Neural progenitor cell (in vitro differentiated cells): Measurements from ENCODE around the gene SLC16A14. TPM values are rescaled to one million over a fixed set of nuclear protein-coding genes. Genes with fewer than 3 reads are reported as not detected.

Experiments used
- DNase-seq: peaks from one replicate; pipeline ENCODE4 v3.0.0-alpha.2; 2016; ENCODE audit warnings: low spot score
- H2AFZ ChIP-seq: fragments of 200-600 bp; sonication (generic); replicated peaks from 2 replicates; pipeline ENCODE4 v1.6.1; 2016; ENCODE audit warnings: antibody characterized with exemption
- H3F3A ChIP-seq: fragments of 200-600 bp; sonication (generic); 2 replicates; pipeline ENCODE4 v1.6.1; 2016; ENCODE audit warnings: antibody characterized with exemption, low read depth
- H3K27ac ChIP-seq: fragments of 200-600 bp; sonication (generic); 2 replicates; pipeline ENCODE4 v1.5.1; 2016; ENCODE audit warnings: mild to moderate bottlenecking
- H3K27me3 ChIP-seq: fragments of 200-600 bp; sonication (generic); 2 replicates; pipeline ENCODE4 v1.6.1; 2016; ENCODE audit warnings: mild to moderate bottlenecking, moderate library complexity
- H3K36me3 ChIP-seq: fragments of 200-600 bp; sonication (generic); 2 replicates; pipeline ENCODE4 v1.5.1; 2016
- H3K4me1 ChIP-seq: fragments of 200-600 bp; sonication (generic); 2 replicates; pipeline ENCODE4 v1.6.1; 2016; ENCODE audit warnings: mixed run types
- H3K4me2 ChIP-seq: fragments of 200-600 bp; sonication (generic); 2 replicates; pipeline ENCODE4 v1.6.1; 2016
- H3K4me3 ChIP-seq: fragments of 200-600 bp; sonication (generic); 2 replicates; pipeline ENCODE4 v1.5.1; 2016
- H3K79me2 ChIP-seq: fragments of 200-600 bp; sonication (generic); 2 replicates; pipeline ENCODE4 v1.6.1; 2016; ENCODE audit warnings: low read depth
- H3K9ac ChIP-seq: fragments of 200-600 bp; sonication (generic); 2 replicates; pipeline ENCODE4 v1.6.1; 2016
- H3K9me3 ChIP-seq: fragments of 200-600 bp; sonication (generic); 2 replicates; pipeline ENCODE4 v1.5.1; 2016; ENCODE audit warnings: low read depth
- H4K20me1 ChIP-seq: fragments of 200-600 bp; sonication (generic); 2 replicates; pipeline ENCODE4 v1.6.1; 2016; ENCODE audit warnings: low read depth
- H3K27ac Mint-ChIP-seq: 3 replicates; pipeline ENCODE4 v1.8.0; 2021; ENCODE audit warnings: mixed read lengths
- H3K27me3 Mint-ChIP-seq: 2 replicates; pipeline ENCODE4 v1.8.0; 2022; ENCODE audit warnings: low read depth, mild to moderate bottlenecking, inconsistent platforms, moderate library complexity, mixed read lengths; ENCODE audit not compliant: insufficient read depth
- H3K36me3 Mint-ChIP-seq: 3 replicates; pipeline ENCODE4 v1.8.0; 2021; ENCODE audit warnings: mixed read lengths
- H3K4me1 Mint-ChIP-seq: 3 replicates; pipeline ENCODE4 v1.8.0; 2021; ENCODE audit warnings: mixed read lengths
- H3K4me3 Mint-ChIP-seq: 3 replicates; pipeline ENCODE4 v1.8.0; 2021; ENCODE audit warnings: mild to moderate bottlenecking, moderate library complexity, mixed read lengths
- H3K9me3 Mint-ChIP-seq: 3 replicates; pipeline ENCODE4 v1.8.0; 2020; ENCODE audit warnings: mixed read lengths
- EZH2 ChIP-seq: fragments of 200-600 bp; sonication (generic); IDR thresholded peaks from 2 replicates; pipeline ENCODE4 v1.6.1; 2017; ENCODE audit warnings: antibody characterized with exemption, mild to moderate bottlenecking, moderate library complexity
- EZH2phosphoT487 ChIP-seq: fragments of 200-600 bp; sonication (generic); IDR thresholded peaks from 2 replicates; pipeline ENCODE4 v1.6.1; 2017; ENCODE audit warnings: antibody characterized with exemption
- total RNA-seq: library from RNA; depleted of rRNA; stranded (reverse); fragments of >200 nt; gene quantifications from 2 replicates; pipeline ENCODE4 v1.2.3, GENCODE V29; 2015; ENCODE audit warnings: low replicate concordance
- TF ChIP-seq, protein P1 (sequence below): fragments of 200-600 bp; sonication (generic); IDR thresholded peaks from 2 replicates; pipeline ENCODE4 v1.5.1; 2017; ENCODE audit warnings: antibody characterized with exemption, mild to moderate bottlenecking

Gene SLC16A14
- total RNA-seq, 1 donor from 2014 or later: 12.4 TPM

DNA sequence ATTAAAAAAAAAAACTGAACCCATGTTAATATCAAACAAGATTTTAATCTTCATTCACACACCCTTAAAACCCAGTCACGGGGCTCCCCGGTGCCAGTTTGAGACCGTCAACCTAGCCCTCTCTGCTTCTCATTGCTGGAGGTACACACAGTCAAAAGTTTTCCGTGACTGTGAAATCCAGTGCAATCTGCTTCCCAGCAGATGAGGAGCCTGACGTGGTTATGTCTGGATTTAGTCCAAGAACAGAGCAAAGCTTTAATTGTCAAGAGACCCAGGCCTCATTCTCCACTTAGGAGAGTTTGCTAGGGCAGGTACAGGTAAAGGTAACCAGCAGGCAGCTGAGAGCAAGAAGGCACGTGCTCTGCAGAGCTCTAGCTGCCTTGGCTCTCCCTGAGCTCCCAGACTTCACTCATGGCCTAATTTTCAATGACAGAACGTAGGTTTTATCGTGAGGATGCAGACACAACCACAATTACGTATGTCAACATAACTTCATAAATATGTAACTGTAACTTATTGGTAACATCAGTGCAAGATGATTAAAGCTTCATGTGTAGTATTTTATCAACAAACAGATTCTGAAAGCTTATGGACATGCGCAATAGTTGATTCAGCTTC lies 56.3 kb downstream of the SLC16A14 start:
- peaks cover 8% of the 10 kb centered on the region for H3K4me1 Mint-ChIP-seq
- DNase-seq: no peak
- no peaks in the 10 kb centered on the region for H3K9me3 Mint-ChIP-seq

DNA sequence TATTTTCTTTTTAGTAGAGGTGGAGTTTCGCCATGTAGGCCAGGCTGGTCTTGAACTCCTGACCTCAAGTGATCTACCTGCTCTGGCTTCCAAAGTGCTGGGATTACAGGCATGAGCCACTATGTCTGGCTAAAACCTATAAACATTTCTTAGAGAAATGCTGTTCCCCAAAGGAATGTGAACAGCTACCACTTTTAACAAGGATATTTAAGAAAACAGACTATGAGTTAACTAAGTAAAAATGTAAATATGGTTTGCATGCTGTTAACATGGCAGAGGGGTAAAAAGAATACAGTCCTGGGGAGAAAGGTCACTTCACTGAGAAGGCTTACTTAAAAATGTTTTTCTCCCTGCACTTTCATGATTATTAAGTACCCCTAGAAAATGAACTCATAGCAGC lies 57.1 kb downstream of the SLC16A14 start:
- Histone ChIP-seq H4K20me1 (no peaks in the 10 kb centered on the region), H3K4me2 (no peak overlapping the region), H2AFZ (no peak overlapping the region), H3F3A (no peaks in the 10 kb centered on the region), H3K9me3 (no peaks in the 10 kb centered on the region), H3K36me3 (no peaks in the 10 kb centered on the region), H3K79me2 (no peaks in the 10 kb centered on the region), H3K4me3 (no peak overlapping the region), H3K27me3 (no peaks in the 10 kb centered on the region), H3K9ac (no peak overlapping the region), H3K4me1 (no peaks in the 10 kb centered on the region), H3K27ac (no peak overlapping the region)
- no peak for DNase-seq
- Mint-ChIP-seq H3K9me3 (no peaks in the 10 kb centered on the region), H3K27ac (no peak overlapping the region), H3K4me3 (no peak overlapping the region), H3K36me3 (peaks cover 4% of the 10 kb centered on the region), H3K27me3 (peaks cover 2% of the 10 kb centered on the region), H3K4me1 (peaks cover 8% of the 10 kb centered on the region)
- TF ChIP-seq EZH2: no peak
- no peak for TF ChIP-seq EZH2phosphoT487
- TF ChIP-seq, protein P1, sequence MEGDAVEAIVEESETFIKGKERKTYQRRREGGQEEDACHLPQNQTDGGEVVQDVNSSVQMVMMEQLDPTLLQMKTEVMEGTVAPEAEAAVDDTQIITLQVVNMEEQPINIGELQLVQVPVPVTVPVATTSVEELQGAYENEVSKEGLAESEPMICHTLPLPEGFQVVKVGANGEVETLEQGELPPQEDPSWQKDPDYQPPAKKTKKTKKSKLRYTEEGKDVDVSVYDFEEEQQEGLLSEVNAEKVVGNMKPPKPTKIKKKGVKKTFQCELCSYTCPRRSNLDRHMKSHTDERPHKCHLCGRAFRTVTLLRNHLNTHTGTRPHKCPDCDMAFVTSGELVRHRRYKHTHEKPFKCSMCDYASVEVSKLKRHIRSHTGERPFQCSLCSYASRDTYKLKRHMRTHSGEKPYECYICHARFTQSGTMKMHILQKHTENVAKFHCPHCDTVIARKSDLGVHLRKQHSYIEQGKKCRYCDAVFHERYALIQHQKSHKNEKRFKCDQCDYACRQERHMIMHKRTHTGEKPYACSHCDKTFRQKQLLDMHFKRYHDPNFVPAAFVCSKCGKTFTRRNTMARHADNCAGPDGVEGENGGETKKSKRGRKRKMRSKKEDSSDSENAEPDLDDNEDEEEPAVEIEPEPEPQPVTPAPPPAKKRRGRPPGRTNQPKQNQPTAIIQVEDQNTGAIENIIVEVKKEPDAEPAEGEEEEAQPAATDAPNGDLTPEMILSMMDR: no peak

More for the DNA sequence above, 56.3 kb downstream of the SLC16A14 start:
- no peaks in the 10 kb centered on the region for H4K20me1 ChIP-seq
- no peaks in the 10 kb centered on the region for H3K27me3 ChIP-seq
- H3F3A ChIP-seq: no peaks in the 10 kb centered on the region
- H2AFZ ChIP-seq: no peak overlapping the region
- no peak overlapping the region for H3K9ac ChIP-seq
- no peak overlapping the region for H3K27ac ChIP-seq
- Mint-ChIP-seq H3K27me3 (peaks cover 2% of the 10 kb centered on the region), H3K27ac (no peak overlapping the region), H3K4me3 (no peak overlapping the region), H3K36me3 (peaks cover 4% of the 10 kb centered on the region)
- TF ChIP-seq EZH2 (no peak), EZH2phosphoT487 (no peak)
- TF ChIP-seq, protein P1: no peak
- H3K4me1 ChIP-seq: no peaks in the 10 kb centered on the region
- no peaks in the 10 kb centered on the region for H3K9me3 ChIP-seq
- no peaks in the 10 kb centered on the region for H3K36me3 ChIP-seq
- H3K4me3 ChIP-seq: no peak overlapping the region
- no peak overlapping the region for H3K4me2 ChIP-seq
- H3K79me2 ChIP-seq: no peaks in the 10 kb centered on the region

DNA sequence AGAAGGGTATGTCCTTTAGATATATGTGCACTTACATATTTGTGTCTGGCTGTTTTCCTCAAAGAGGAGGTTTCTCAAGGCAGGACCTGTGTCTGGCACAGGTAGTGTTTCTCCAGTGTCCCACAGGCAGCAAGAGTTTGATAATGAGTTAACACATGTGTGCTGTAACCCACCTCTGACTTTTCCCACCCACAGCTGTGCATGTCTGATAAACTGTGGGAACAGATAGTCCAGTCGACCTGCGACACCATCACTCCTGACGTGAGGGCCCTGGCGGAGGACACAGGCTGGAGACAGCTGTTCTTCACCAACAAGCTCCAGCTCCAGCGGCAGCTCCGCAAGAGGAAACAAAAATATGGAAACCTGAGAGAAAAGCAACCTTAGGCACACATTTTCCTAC lies 58.2 kb downstream of the SLC16A14 start:
- Histone ChIP-seq H3K4me3 (no peak overlapping the region), H3K9me3 (no peaks in the 10 kb centered on the region), H2AFZ (no peak overlapping the region), H3K36me3 (no peaks in the 10 kb centered on the region), H3K4me1 (no peaks in the 10 kb centered on the region), H3K4me2 (no peak overlapping the region), H3K79me2 (no peaks in the 10 kb centered on the region), H4K20me1 (no peaks in the 10 kb centered on the region), H3K27ac (peak overlapping the region; percentile 53), H3K27me3 (no peaks in the 10 kb centered on the region), H3F3A (no peaks in the 10 kb centered on the region), H3K9ac (no peak overlapping the region)
- Mint-ChIP-seq H3K4me1 (peaks cover 8% of the 10 kb centered on the region), H3K27me3 (peaks cover 2% of the 10 kb centered on the region), H3K9me3 (no peaks in the 10 kb centered on the region), H3K36me3 (peaks cover 2% of the 10 kb centered on the region), H3K27ac (no peak overlapping the region), H3K4me3 (no peak overlapping the region)
- TF ChIP-seq EZH2 (no peak), EZH2phosphoT487 (no peak)
- TF ChIP-seq, protein P1: no peak
- no peak for DNase-seq
